H1 (cell line): ENCODE measurements around the gene SMARCA2. TPM values are rescaled to one million over a fixed set of nuclear protein-coding genes. Genes with fewer than 3 reads are reported as not detected.

ENCODE experiments used
- ASH2L ChIP-seq: fragments of 200-600, 300-600 bp; sonication (generic); IDR thresholded peaks from one replicate; pipeline ENCODE4 v1.7.1; 2017; ENCODE audit warnings: low read length
- BACH1 ChIP-seq: IDR thresholded peaks from 2 replicates; pipeline ENCODE4 v1.6.1; 2012; ENCODE audit warnings: low read length, improper control_type of control experiment
- BCL11A ChIP-seq, 2 experiments: IDR thresholded peaks; one replicate each; pipeline ENCODE4 v1.6.1; 2011; ENCODE audit warnings: low read depth in 2 of 2, low read length in 2 of 2, mild to moderate bottlenecking in 2 of 2
- CREB1 ChIP-seq: IDR thresholded peaks from 2 replicates; pipeline ENCODE4 v1.6.1; 2012; ENCODE audit warnings: inconsistent platforms
- RNF2 ChIP-seq: fragments of 200-900, 300-1000 bp; sonication (generic); IDR thresholded peaks from 2 replicates; pipeline ENCODE4 v1.7.1; 2016; ENCODE audit warnings: borderline replicate concordance, low read depth, mild to moderate bottlenecking, antibody characterized with exemption, low read length; ENCODE audit not compliant: poor library complexity, severe bottlenecking; ENCODE audit errors: missing control alignments
- SIX5 ChIP-seq: IDR thresholded peaks from 2 replicates; pipeline ENCODE4 v1.6.1; 2011; ENCODE audit warnings: mild to moderate bottlenecking, low read depth, low read length
- TBP ChIP-seq: IDR thresholded peaks from 2 replicates; pipeline ENCODE4 v1.6.1; 2011; ENCODE audit warnings: low read depth, low read length, improper control_type of control experiment
- TCF12 ChIP-seq: IDR thresholded peaks from 2 replicates; pipeline ENCODE4 v1.6.1; 2011; ENCODE audit warnings: low read depth, mild to moderate bottlenecking, low read length
- polyA plus RNA-seq, 7 experiments: library from polyadenylated mRNA; depleted of rRNA in 3 of 7; stranded (reverse) in 5 of 7; unstranded in 2 of 7; fragments of >200 nt in 5 of 7; fragments of 200-250 nt in 2 of 7; gene quantifications; 1 replicate in 5 of 7; 2 replicates in 1 of 7; 4 replicates in 1 of 7; pipeline versions ENCODE4 v1.2.1 to v1.2.3, GENCODE V29; 2011 to 2013; ENCODE audit warnings: missing spikeins in 2 of 7, mixed read lengths in 2 of 7
- total RNA-seq: library from RNA; stranded (reverse); fragmentation: NEBNext Ultra II Directional; extraction: Animal tissue kit (Norgen Biotek cat#: 25700); gene quantifications from 2 replicates; pipeline ENCODE4 v1.2.1, GENCODE V29; 2021
- TF ChIP-seq, protein P1 (sequence below), 3 experiments: IDR thresholded peaks; 1 replicate in 2 of 3; 2 replicates in 1 of 3; pipeline versions ENCODE4 v1.5.1 to v1.6.1; 2011; ENCODE audit warnings: low read length in 3 of 3, mild to moderate bottlenecking in 3 of 3, inconsistent platforms in 2 of 3, low read depth in 1 of 3, moderate library complexity in 1 of 3; ENCODE audit not compliant: insufficient read depth in 1 of 3; ENCODE audit errors: control extremely low read depth in 1 of 3

SMARCA2 gene
- total and polyA plus RNA-seq, 2 of the 8 experiments (the other 6 are each of a cell fraction or from before 2014, with no cell fraction given) = 6.3 to 21.7 TPM

DNA sequence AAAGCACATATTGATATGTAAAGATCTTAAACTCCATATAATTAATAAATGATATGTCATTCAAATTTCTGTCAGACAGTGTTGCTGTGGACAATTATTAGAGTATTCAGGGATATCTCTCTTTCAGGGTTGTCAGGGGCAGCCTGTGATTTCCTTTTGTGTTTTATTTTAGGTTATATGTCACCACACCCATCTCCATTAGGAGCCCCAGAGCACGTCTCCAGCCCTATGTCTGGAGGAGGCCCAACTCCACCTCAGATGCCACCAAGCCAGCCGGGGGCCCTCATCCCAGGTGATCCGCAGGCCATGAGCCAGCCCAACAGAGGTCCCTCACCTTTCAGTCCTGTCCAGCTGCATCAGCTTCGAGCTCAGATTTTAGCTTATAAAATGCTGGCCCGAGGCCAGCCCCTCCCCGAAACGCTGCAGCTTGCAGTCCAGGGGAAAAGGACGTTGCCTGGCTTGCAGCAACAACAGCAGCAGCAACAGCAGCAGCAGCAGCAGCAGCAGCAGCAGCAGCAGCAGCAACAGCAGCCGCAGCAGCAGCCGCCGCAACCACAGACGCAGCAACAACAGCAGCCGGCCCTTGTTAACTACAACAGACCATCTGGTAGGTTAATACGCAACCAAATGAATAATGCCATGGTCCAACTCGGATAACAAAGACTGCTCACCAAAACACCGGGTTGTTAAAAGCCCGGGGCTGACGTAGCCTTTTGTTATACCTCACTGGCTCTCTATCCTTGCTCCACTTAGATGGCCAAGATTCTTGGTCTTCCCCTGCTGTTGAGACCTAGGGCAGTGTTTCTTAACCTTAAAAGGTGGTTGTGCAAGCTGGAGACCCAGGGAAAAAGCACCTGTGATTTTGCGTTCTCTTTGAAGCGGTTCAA, 24.4 kb downstream of the SMARCA2 start (continued):
- TF ChIP-seq BCL11A (IDR thresholded peaks at IDR 0.05; ENCODE audit: low read depth in 2 of 2, low read length in 2 of 2) = no peak
- TF ChIP-seq BACH1 = no peak
- TF ChIP-seq CREB1 = no peak
- TF ChIP-seq ASH2L = no peak
- no peak for TF ChIP-seq TCF12
- no peak for TF ChIP-seq SIX5
- no peak for TF ChIP-seq TBP
- TF ChIP-seq, protein P1, sequence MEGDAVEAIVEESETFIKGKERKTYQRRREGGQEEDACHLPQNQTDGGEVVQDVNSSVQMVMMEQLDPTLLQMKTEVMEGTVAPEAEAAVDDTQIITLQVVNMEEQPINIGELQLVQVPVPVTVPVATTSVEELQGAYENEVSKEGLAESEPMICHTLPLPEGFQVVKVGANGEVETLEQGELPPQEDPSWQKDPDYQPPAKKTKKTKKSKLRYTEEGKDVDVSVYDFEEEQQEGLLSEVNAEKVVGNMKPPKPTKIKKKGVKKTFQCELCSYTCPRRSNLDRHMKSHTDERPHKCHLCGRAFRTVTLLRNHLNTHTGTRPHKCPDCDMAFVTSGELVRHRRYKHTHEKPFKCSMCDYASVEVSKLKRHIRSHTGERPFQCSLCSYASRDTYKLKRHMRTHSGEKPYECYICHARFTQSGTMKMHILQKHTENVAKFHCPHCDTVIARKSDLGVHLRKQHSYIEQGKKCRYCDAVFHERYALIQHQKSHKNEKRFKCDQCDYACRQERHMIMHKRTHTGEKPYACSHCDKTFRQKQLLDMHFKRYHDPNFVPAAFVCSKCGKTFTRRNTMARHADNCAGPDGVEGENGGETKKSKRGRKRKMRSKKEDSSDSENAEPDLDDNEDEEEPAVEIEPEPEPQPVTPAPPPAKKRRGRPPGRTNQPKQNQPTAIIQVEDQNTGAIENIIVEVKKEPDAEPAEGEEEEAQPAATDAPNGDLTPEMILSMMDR (IDR thresholded peaks at IDR 0.05; ENCODE audit: control extremely low read depth in 1 of 3, insufficient read depth in 1 of 3, low read depth in 1 of 3, low read length in 3 of 3) = no peak
- no peak for TF ChIP-seq RNF2
